ENCODE measurements around the gene KRTAP4-6. TPM values are rescaled to one million over a fixed set of nuclear protein-coding genes. Genes with fewer than 3 reads are reported as not detected.
"Not testable (repeated sequence)": the region's sequence is repeated elsewhere in the genome, so short reads cannot be mapped to it uniquely, and the experiment has no call there.

Gene KRTAP4-6
- total RNA-seq, 1 donor from 2014 or later, result not detected

DNA sequence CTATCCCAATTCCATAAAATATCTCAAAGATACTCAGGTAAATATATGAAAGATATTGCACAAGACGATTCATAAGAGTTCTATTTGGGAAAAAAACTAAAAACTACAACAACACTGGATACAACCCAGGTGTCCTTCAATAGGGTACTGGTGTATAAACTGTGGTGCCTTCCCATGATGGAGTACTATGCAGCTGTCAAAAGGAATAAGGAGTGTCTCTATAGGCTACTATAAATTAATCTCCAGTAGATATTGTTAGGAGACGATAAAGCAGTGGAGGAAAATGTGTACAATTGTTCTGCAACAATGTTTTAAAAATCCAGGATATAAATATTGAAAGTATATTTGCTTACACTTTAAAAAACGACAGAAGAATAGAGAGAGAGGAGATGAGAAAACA is 13.9 kb downstream of the KRTAP4-6 start:
- H3K36me3 Mint-ChIP-seq (ENCODE audit: low read depth), result no peaks in the 10 kb centered on the region
- H3K27ac Mint-ChIP-seq (ENCODE audit: unreplicated experiment), result no peak overlapping the region
- H3K4me3 Mint-ChIP-seq, result no peak overlapping the region
- TF ChIP-seq CTCF (conservative IDR thresholded peaks at IDR 0.05), result no peak
- H3K9me3 Mint-ChIP-seq, result peaks cover 2% of the 10 kb centered on the region
- H3K27me3 Mint-ChIP-seq (ENCODE audit: low read depth), result peaks cover 40% of the 10 kb centered on the region
- no peaks in the 10 kb centered on the region for H3K4me1 Mint-ChIP-seq
- DNase-seq (ENCODE audit: low read depth, low spot score), result no peak

- Mint-ChIP-seq H3K27ac (ENCODE audit: unreplicated experiment) (no peak overlapping the region), H3K4me3 (no peak overlapping the region), H3K9me3 (peaks cover 2% of the 10 kb centered on the region), H3K36me3 (ENCODE audit: low read depth) (no peaks in the 10 kb centered on the region), H3K4me1 (no peaks in the 10 kb centered on the region), H3K27me3 (ENCODE audit: low read depth) (peaks cover 41% of the 10 kb centered on the region)
- no peak for DNase-seq (ENCODE audit: low read depth, low spot score)
- no peak for TF ChIP-seq CTCF (conservative IDR thresholded peaks at IDR 0.05)
Measured at GRCh38 chr17:41125064-41125463, 15.3 kb downstream of the KRTAP4-6 start.

DNA sequence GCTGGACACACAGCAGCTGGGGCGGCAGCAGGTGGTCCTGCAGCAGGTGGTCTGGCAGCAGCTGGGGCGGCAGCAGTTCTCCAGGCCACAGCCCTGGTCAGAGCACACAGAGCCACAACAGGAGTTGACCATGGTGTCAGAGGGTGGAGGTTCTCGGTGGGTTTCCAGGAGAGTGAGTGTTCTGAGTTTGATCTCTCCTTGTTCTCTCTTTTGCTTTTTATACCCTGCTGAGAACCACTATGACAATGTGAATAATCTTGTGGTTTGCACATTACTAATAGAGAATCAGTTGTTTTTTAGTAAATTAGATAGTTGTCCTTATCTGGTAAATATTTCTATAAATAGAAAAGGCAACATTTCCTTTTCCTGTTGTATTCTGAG is 16.4 kb downstream of the KRTAP4-6 start, which contains the start of gene KRTAP4-12:
TSS of gene KRTAP4-12 (minus strand) at position 192 of the 381 bp plus-strand sequence. CDS start at position 132, 60 bp downstream.
- H3K4me3 Mint-ChIP-seq; H3K27ac Mint-ChIP-seq (ENCODE audit: unreplicated experiment); DNase-seq (ENCODE audit: low read depth, low spot score); H3K4me1 Mint-ChIP-seq; H3K36me3 Mint-ChIP-seq (ENCODE audit: low read depth); H3K9me3 Mint-ChIP-seq: not testable (repeated sequence)
- H3K27me3 Mint-ChIP-seq (ENCODE audit: low read depth), result peaks cover 36% of the 10 kb centered on the region

- not testable (repeated sequence) for H3K9me3 Mint-ChIP-seq; DNase-seq (ENCODE audit: low read depth, low spot score); H3K27ac Mint-ChIP-seq (ENCODE audit: unreplicated experiment)
Measured at GRCh38 chr17:41123292-41123990, 16.9 kb downstream of the KRTAP4-6 start.

DNA sequence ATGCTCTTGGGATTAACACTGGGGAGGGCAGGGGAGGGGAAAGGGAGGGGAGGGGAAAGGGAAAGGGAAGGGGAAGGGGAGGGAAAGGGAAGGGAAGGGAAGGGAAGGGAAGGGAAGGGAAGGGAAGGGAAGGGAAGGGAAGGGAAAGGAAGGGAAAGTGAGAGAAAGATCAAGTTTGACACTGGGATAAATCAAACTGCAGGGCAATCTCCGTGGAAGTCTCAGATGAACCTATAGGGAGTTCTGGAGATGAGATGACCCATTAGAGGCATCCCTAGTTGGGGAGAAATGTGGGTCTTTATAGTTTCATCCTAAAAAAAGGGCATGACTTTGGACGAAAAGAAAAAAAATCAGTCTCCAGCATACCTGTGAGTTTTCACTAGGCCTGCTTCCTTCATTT is 18.6 kb downstream of the KRTAP4-6 start:
- no peak overlapping the region for H3K27ac Mint-ChIP-seq (ENCODE audit: unreplicated experiment)
- H3K4me3 Mint-ChIP-seq, result no peak overlapping the region
- no peaks in the 10 kb centered on the region for H3K4me1 Mint-ChIP-seq
- H3K27me3 Mint-ChIP-seq (ENCODE audit: low read depth), result peaks cover 37% of the 10 kb centered on the region
- no peaks in the 10 kb centered on the region for H3K36me3 Mint-ChIP-seq (ENCODE audit: low read depth)
- no peak for TF ChIP-seq CTCF (conservative IDR thresholded peaks at IDR 0.05)
- DNase-seq (ENCODE audit: low read depth, low spot score), result no peak
- H3K9me3 Mint-ChIP-seq, result no peaks in the 10 kb centered on the region

More at GRCh38 chr17:41123292-41123990, 16.9 kb downstream of the KRTAP4-6 start:
- not testable (repeated sequence) for H3K4me1 Mint-ChIP-seq; H3K4me3 Mint-ChIP-seq; H3K36me3 Mint-ChIP-seq (ENCODE audit: low read depth)
- H3K27me3 Mint-ChIP-seq (ENCODE audit: low read depth), result peaks cover 35% of the 10 kb centered on the region

- not testable (repeated sequence) for H3K27ac Mint-ChIP-seq (ENCODE audit: unreplicated experiment); H3K4me1 Mint-ChIP-seq; H3K4me3 Mint-ChIP-seq; H3K9me3 Mint-ChIP-seq; H3K36me3 Mint-ChIP-seq (ENCODE audit: low read depth); DNase-seq (ENCODE audit: low read depth, low spot score)
- H3K27me3 Mint-ChIP-seq (ENCODE audit: low read depth), result peaks cover 44% of the 10 kb centered on the region
Measured at GRCh38 chr17:41119696-41120690, 20.4 kb downstream of the KRTAP4-6 start.

Measured in neural crest cell (in vitro differentiated cells).